ENCODE data around the gene SECISBP2L.

- TF ChIP-seq CTCF (IDR thresholded peaks at IDR 0.05) (no peak), POLR2A (IDR thresholded peaks at IDR 0.05) (no peak)
Observed at GRCh38 chr15:48976444-48977088, 69.7 kb downstream of the SECISBP2L start.

All from right lobe of liver (tissue), 4 donors.